Hepatocyte (in vitro differentiated cells): Measurements from ENCODE around the gene RGS8.

ENCODE experiments used
- EZH2 ChIP-seq: fragments of 200-600 bp; sonication (generic); IDR thresholded peaks from 2 replicates; pipeline ENCODE4 v1.6.1; 2016; ENCODE audit warnings: antibody characterized with exemption, mild to moderate bottlenecking, borderline replicate concordance
- EZH2phosphoT487 ChIP-seq: fragments of 200-600 bp; sonication (generic); IDR thresholded peaks from one replicate; pipeline ENCODE4 v1.6.1; 2018; ENCODE audit warnings: antibody characterized with exemption, mild to moderate bottlenecking, low read depth, moderate library complexity; ENCODE audit not compliant: unreplicated experiment, severe bottlenecking
- TF ChIP-seq, protein P1 (sequence below): fragments of 200-600 bp; sonication (generic); IDR thresholded peaks from 2 replicates; pipeline ENCODE4 v1.5.1; 2016; ENCODE audit warnings: antibody characterized with exemption, mild to moderate bottlenecking; ENCODE audit not compliant: poor library complexity

DNA sequence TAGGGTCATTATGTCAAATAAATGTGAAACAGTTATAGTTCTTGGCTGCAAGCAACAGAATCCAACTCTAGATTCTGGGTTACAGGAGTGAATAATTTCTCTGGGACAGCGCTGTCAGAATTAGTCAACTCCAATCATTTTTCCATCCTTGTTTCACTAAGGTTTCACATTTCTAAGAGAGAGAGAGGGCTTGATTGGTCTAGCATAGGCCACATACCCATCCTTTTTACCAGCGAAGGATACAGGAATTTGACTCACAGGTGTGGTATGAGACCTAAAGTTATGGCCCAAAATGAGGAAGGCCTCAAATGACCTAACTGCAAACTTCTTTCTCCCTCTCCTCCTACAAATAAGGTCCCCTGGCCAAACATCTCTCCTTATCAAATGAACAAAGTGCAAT lies 25.5 kb upstream of the RGS8 start:
- TF ChIP-seq, protein P1, sequence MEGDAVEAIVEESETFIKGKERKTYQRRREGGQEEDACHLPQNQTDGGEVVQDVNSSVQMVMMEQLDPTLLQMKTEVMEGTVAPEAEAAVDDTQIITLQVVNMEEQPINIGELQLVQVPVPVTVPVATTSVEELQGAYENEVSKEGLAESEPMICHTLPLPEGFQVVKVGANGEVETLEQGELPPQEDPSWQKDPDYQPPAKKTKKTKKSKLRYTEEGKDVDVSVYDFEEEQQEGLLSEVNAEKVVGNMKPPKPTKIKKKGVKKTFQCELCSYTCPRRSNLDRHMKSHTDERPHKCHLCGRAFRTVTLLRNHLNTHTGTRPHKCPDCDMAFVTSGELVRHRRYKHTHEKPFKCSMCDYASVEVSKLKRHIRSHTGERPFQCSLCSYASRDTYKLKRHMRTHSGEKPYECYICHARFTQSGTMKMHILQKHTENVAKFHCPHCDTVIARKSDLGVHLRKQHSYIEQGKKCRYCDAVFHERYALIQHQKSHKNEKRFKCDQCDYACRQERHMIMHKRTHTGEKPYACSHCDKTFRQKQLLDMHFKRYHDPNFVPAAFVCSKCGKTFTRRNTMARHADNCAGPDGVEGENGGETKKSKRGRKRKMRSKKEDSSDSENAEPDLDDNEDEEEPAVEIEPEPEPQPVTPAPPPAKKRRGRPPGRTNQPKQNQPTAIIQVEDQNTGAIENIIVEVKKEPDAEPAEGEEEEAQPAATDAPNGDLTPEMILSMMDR = no peak
- TF ChIP-seq EZH2 (no peak), EZH2phosphoT487 (no peak)
